ENCODE results near the gene NRXN3. TPM values are rescaled to one million over a fixed set of nuclear protein-coding genes. Genes with fewer than 3 reads are reported as not detected.

Gene NRXN3
- total and polyA plus RNA-seq, 4 donors: 1.5 to 16.6 (median 7.7) TPM

GRCh38 chr14:79306546-79306945 lies 1136.4 kb downstream of the NRXN3 start:
- Histone ChIP-seq H3K4me1 (ENCODE audit: control insufficient read depth in 1 of 2, insufficient read depth in 2 of 2, low read length in 2 of 2) (no peaks in the 10 kb centered on the region), H3K27ac (ENCODE audit: low read depth in 1 of 2, low read length in 2 of 2) (no peak overlapping the region), H3K27me3 (ENCODE audit: control insufficient read depth in 1 of 2, insufficient read depth in 2 of 2, low read length in 1 of 2) (no peaks in the 10 kb centered on the region), H3K9me3 (ENCODE audit: control insufficient read depth, low read length) (peaks cover 1% of the 10 kb centered on the region), H3K36me3 (ENCODE audit: control insufficient read depth in 1 of 2, insufficient read depth in 2 of 2, low read length in 1 of 2) (no peaks in the 10 kb centered on the region), H3K4me3 (ENCODE audit: low read length in 2 of 2) (no peak overlapping the region)
- DNase-seq (no peak), ATAC-seq (ENCODE audit: low FRiP score) (no peak)
- 54 to 59% methylated on average over 2 of the region's 2 CpGs for WGBS, 2 donors
- intact Hi-C loops (cut with DNase I): no loop called here

GRCh38 chr14:79318371-79318770 lies 1148.2 kb downstream of the NRXN3 start:
- Histone ChIP-seq H3K4me3 (ENCODE audit: low read length in 2 of 2) (no peak overlapping the region), H3K9me3 (ENCODE audit: control insufficient read depth, low read length) (no peaks in the 10 kb centered on the region), H3K36me3 (ENCODE audit: control insufficient read depth in 1 of 2, insufficient read depth in 2 of 2, low read length in 1 of 2) (no peaks in the 10 kb centered on the region), H3K4me1 (ENCODE audit: control insufficient read depth in 1 of 2, insufficient read depth in 2 of 2, low read length in 2 of 2) (peaks cover 0 to 1% of the 10 kb centered on the region in 2 donors), H3K27ac (ENCODE audit: low read depth in 1 of 2, low read length in 2 of 2) (no peak overlapping the region), H3K27me3 (ENCODE audit: control insufficient read depth in 1 of 2, insufficient read depth in 2 of 2, low read length in 1 of 2) (no peaks in the 10 kb centered on the region)
- intact Hi-C loops (cut with DNase I): no loop called here
- no peak for ATAC-seq (ENCODE audit: low FRiP score)
- DNase-seq: no peak
- WGBS, 2 donors: 53 to 55% methylated on average over 7 of the region's 7 CpGs

DNA sequence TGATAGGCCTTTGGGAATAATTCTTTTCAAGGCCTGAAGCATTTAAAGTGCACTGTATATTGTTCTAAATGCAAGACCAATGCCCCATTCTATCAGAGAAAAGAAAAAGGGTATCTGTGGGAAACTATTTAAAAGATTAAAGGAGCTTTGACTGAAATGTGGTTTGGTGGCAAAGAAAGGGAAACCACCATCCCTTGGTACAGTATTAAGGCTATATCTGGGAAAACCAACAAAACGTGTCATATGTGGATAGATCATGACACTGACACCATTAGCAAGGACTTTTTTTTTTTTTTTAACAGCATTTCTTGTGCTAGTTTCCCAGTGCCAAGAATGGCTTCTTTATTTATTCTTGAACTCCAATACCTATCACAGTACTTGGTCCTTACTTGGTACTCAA lies 1150.4 kb downstream of the NRXN3 start:
- H3K27me3 ChIP-seq (ENCODE audit: control insufficient read depth in 1 of 2, insufficient read depth in 2 of 2, low read length in 1 of 2): no peaks in the 10 kb centered on the region
- DNase-seq (no peak), ATAC-seq (ENCODE audit: low FRiP score) (no peak)
- H3K9me3 ChIP-seq (ENCODE audit: control insufficient read depth, low read length): no peaks in the 10 kb centered on the region
- intact Hi-C loops (cut with DNase I): no loop called here
- H3K4me3 ChIP-seq (ENCODE audit: low read length in 2 of 2): no peak overlapping the region
- WGBS, 2 donors: 42 to 56% methylated on average over 1 of the region's 1 CpG
- H3K36me3 ChIP-seq (ENCODE audit: control insufficient read depth in 1 of 2, insufficient read depth in 2 of 2, low read length in 1 of 2): no peaks in the 10 kb centered on the region
- peaks cover 0 to 1% of the 10 kb centered on the region in 2 donors for H3K4me1 ChIP-seq (ENCODE audit: control insufficient read depth in 1 of 2, insufficient read depth in 2 of 2, low read length in 2 of 2)
- H3K27ac ChIP-seq (ENCODE audit: low read depth in 1 of 2, low read length in 2 of 2): no peak overlapping the region

- peaks cover 0 to 1% of the 10 kb centered on the region in 2 donors for H3K4me1 ChIP-seq (ENCODE audit: control insufficient read depth in 1 of 2, insufficient read depth in 2 of 2, low read length in 2 of 2)
- intact Hi-C loops (cut with DNase I): no loop called here
- ATAC-seq (ENCODE audit: low FRiP score): no peak
- H3K36me3 ChIP-seq (ENCODE audit: control insufficient read depth in 1 of 2, insufficient read depth in 2 of 2, low read length in 1 of 2): no peaks in the 10 kb centered on the region
- no peaks in the 10 kb centered on the region for H3K27me3 ChIP-seq (ENCODE audit: control insufficient read depth in 1 of 2, insufficient read depth in 2 of 2, low read length in 1 of 2)
- H3K27ac ChIP-seq (ENCODE audit: low read depth in 1 of 2, low read length in 2 of 2): no peak overlapping the region
- H3K4me3 ChIP-seq (ENCODE audit: low read length in 2 of 2): no peak overlapping the region
- no peaks in the 10 kb centered on the region for H3K9me3 ChIP-seq (ENCODE audit: control insufficient read depth, low read length)
- no peak for DNase-seq
These were observed 1150.9 kb downstream of the NRXN3 start for GRCh38 chr14:79321070-79321469.

DNA sequence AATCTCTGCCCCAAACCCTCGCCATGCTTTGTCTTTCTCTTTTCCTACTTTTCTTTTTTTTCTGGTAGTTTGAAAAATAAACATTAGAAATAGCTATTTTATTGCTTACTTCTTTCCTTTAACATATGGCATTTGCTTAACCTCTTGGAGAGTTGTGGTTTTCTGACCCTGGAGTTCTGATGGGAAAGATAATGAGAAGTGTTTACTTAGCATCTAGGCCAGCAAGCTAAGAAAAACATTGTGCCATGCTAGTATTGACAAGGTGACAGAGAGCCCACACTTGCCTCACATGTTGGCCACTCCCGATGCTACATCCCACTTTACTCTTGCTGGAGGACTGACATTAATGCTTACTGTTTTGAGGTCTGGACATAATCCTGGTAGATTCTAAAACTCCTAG lies 1154.9 kb downstream of the NRXN3 start:
- H3K27ac ChIP-seq (ENCODE audit: low read depth in 1 of 2, low read length in 2 of 2): no peak overlapping the region
- no peak for DNase-seq
- no peak overlapping the region for H3K4me3 ChIP-seq (ENCODE audit: low read length in 2 of 2)
- peaks cover 0 to 2% of the 10 kb centered on the region in 2 donors for H3K4me1 ChIP-seq (ENCODE audit: control insufficient read depth in 1 of 2, insufficient read depth in 2 of 2, low read length in 2 of 2)
- H3K36me3 ChIP-seq (ENCODE audit: control insufficient read depth in 1 of 2, insufficient read depth in 2 of 2, low read length in 1 of 2): no peaks in the 10 kb centered on the region
- intact Hi-C loops (cut with DNase I): no loop called here
- ATAC-seq (ENCODE audit: low FRiP score): no peak
- H3K9me3 ChIP-seq (ENCODE audit: control insufficient read depth, low read length): no peaks in the 10 kb centered on the region
- H3K27me3 ChIP-seq (ENCODE audit: control insufficient read depth in 1 of 2, insufficient read depth in 2 of 2, low read length in 1 of 2): no peaks in the 10 kb centered on the region
- WGBS, 2 donors: 34 to 36% methylated on average over 2 of the region's 2 CpGs

GRCh38 chr14:79325557-79325956 lies 1155.4 kb downstream of the NRXN3 start:
- H3K4me1 ChIP-seq (ENCODE audit: control insufficient read depth in 1 of 2, insufficient read depth in 2 of 2, low read length in 2 of 2): peaks cover 0 to 2% of the 10 kb centered on the region in 2 donors
- no peak for ATAC-seq (ENCODE audit: low FRiP score)

GRCh38 chr14:79328863-79329262 lies 1158.7 kb downstream of the NRXN3 start:
- DNase-seq (no peak), ATAC-seq (ENCODE audit: low FRiP score) (no peak)
- H3K27ac ChIP-seq (ENCODE audit: low read depth in 1 of 2, low read length in 2 of 2): no peak overlapping the region
- 53 to 58% methylated on average over 3 of the region's 3 CpGs for WGBS, 2 donors
- no peaks in the 10 kb centered on the region for H3K27me3 ChIP-seq (ENCODE audit: control insufficient read depth in 1 of 2, insufficient read depth in 2 of 2, low read length in 1 of 2)
- intact Hi-C loops (cut with DNase I): no loop called here
- no peaks in the 10 kb centered on the region for H3K9me3 ChIP-seq (ENCODE audit: control insufficient read depth, low read length)
- H3K4me3 ChIP-seq (ENCODE audit: low read length in 2 of 2): no peak overlapping the region
- peaks cover 0 to 2% of the 10 kb centered on the region in 2 donors for H3K4me1 ChIP-seq (ENCODE audit: control insufficient read depth in 1 of 2, insufficient read depth in 2 of 2, low read length in 2 of 2)
- H3K36me3 ChIP-seq (ENCODE audit: control insufficient read depth in 1 of 2, insufficient read depth in 2 of 2, low read length in 1 of 2): no peaks in the 10 kb centered on the region

More at GRCh38 chr14:79325557-79325956, 1155.4 kb downstream of the NRXN3 start:
- H3K4me3 ChIP-seq (ENCODE audit: low read length in 2 of 2): no peak overlapping the region
- intact Hi-C loops (cut with DNase I): no loop called here
- H3K27ac ChIP-seq (ENCODE audit: low read depth in 1 of 2, low read length in 2 of 2): no peak overlapping the region
- DNase-seq: no peak
- WGBS, 2 donors: 83 to 90% methylated on average over 3 of the region's 3 CpGs
- no peaks in the 10 kb centered on the region for H3K27me3 ChIP-seq (ENCODE audit: control insufficient read depth in 1 of 2, insufficient read depth in 2 of 2, low read length in 1 of 2)
- no peaks in the 10 kb centered on the region for H3K36me3 ChIP-seq (ENCODE audit: control insufficient read depth in 1 of 2, insufficient read depth in 2 of 2, low read length in 1 of 2)
- H3K9me3 ChIP-seq (ENCODE audit: control insufficient read depth, low read length): no peaks in the 10 kb centered on the region

DNA sequence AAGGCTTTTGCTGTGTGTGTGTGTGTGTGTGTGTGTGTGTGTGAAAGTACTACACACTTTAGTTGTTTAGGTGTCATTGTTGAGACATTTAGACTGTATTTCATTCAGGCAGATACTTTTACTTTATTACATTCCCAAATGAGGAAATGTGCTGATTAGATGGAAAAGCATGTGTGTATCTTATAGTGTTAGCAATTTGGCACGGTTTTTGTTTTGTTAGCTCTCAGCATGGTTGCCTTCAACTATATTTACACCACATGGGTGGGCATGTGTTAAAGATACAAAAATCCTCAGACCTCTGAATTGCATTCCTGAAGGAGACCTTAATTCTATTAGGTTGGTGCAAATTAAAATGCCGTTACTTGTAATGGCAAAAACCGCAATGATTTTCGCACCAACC lies 1161.7 kb downstream of the NRXN3 start:
- Histone ChIP-seq H3K9me3 (ENCODE audit: control insufficient read depth, low read length) (no peaks in the 10 kb centered on the region), H3K4me1 (ENCODE audit: control insufficient read depth in 1 of 2, insufficient read depth in 2 of 2, low read length in 2 of 2) (peaks cover 0 to 2% of the 10 kb centered on the region in 2 donors), H3K27me3 (ENCODE audit: control insufficient read depth in 1 of 2, insufficient read depth in 2 of 2, low read length in 1 of 2) (no peaks in the 10 kb centered on the region), H3K36me3 (ENCODE audit: control insufficient read depth in 1 of 2, insufficient read depth in 2 of 2, low read length in 1 of 2) (no peaks in the 10 kb centered on the region), H3K27ac (ENCODE audit: low read depth in 1 of 2, low read length in 2 of 2) (no peak overlapping the region), H3K4me3 (ENCODE audit: low read length in 2 of 2) (no peak overlapping the region)
- DNase-seq: no peak
- intact Hi-C loops (cut with DNase I): no loop called here
- ATAC-seq (ENCODE audit: low FRiP score): no peak
- WGBS, 2 donors: 63 to 66% methylated on average over 4 of the region's 4 CpGs

- ATAC-seq (ENCODE audit: low FRiP score): no peak
- no peaks in the 10 kb centered on the region for H3K9me3 ChIP-seq (ENCODE audit: control insufficient read depth, low read length)
- no peaks in the 10 kb centered on the region for H3K27me3 ChIP-seq (ENCODE audit: control insufficient read depth in 1 of 2, insufficient read depth in 2 of 2, low read length in 1 of 2)
- H3K36me3 ChIP-seq (ENCODE audit: control insufficient read depth in 1 of 2, insufficient read depth in 2 of 2, low read length in 1 of 2): no peaks in the 10 kb centered on the region
- 38 to 40% methylated on average over 7 of the region's 7 CpGs for WGBS, 2 donors
- no peak overlapping the region for H3K27ac ChIP-seq (ENCODE audit: low read depth in 1 of 2, low read length in 2 of 2)
- H3K4me3 ChIP-seq (ENCODE audit: low read length in 2 of 2): no peak overlapping the region
- intact Hi-C loops (cut with DNase I): no loop called here
- H3K4me1 ChIP-seq (ENCODE audit: control insufficient read depth in 1 of 2, insufficient read depth in 2 of 2, low read length in 2 of 2): no peaks in the 10 kb centered on the region
- DNase-seq: no peak
These were observed 1162.5 kb downstream of the NRXN3 start for GRCh38 chr14:79332504-79333197.
